IMR-90 (cell line): ENCODE data around the gene MTLN.

Source experiments
- CTCF ChIP-seq: conservative IDR thresholded peaks from 2 replicates; pipeline ENCODE4 v1.5.1; 2012; ENCODE audit warnings: mild to moderate bottlenecking, low read depth, low read length, improper control_type of control experiment
- MAZ ChIP-seq: IDR thresholded peaks from 2 replicates; pipeline ENCODE4 v1.6.1; 2012; ENCODE audit warnings: low read depth, mild to moderate bottlenecking, low read length, improper control_type of control experiment, moderate library complexity, borderline replicate concordance
- MXI1 ChIP-seq: IDR thresholded peaks from 2 replicates; pipeline ENCODE4 v1.6.1; 2012; ENCODE audit warnings: low read depth, mild to moderate bottlenecking, low read length, moderate library complexity, borderline replicate concordance
- POLR2A ChIP-seq: IDR thresholded peaks from 2 replicates; pipeline ENCODE4 v1.6.1; 2012; ENCODE audit warnings: mild to moderate bottlenecking, low read depth, low read length
- RAD21 ChIP-seq: IDR thresholded peaks from 2 replicates; pipeline ENCODE4 v1.6.1; 2012; ENCODE audit warnings: low read length, improper control_type of control experiment
- RCOR1 ChIP-seq: IDR thresholded peaks from 2 replicates; pipeline ENCODE4 v1.6.1; 2012; ENCODE audit warnings: mild to moderate bottlenecking, low read length, improper control_type of control experiment; ENCODE audit not compliant: insufficient replicate concordance
- USF2 ChIP-seq: fragments of 150-350 bp; IDR thresholded peaks from 2 replicates; pipeline ENCODE4 v1.6.1; 2017; ENCODE audit warnings: mild to moderate bottlenecking, antibody characterized with exemption, low read length, low read depth

GRCh38 chr2:110216803-110217202, 4.5 kb upstream of the MTLN start:
- TF ChIP-seq CTCF (no peak), POLR2A (no peak), MXI1 (no peak), RCOR1 (no peak), USF2 (no peak), MAZ (no peak), RAD21 (no peak)
